Gastrocnemius medialis (tissue), 4 donors: ENCODE measurements around the gene UBAP2.

ENCODE experiments used
- POLR2A ChIP-seq, 2 donors: fragments of 450-650 bp; IDR thresholded peaks; one replicate each; pipeline ENCODE4 v1.6.1; 2017; ENCODE audit warnings: antibody characterized with exemption in 2 of 2, mild to moderate bottlenecking in 2 of 2, moderate library complexity in 2 of 2
- TF ChIP-seq, protein P1 (sequence below), 5 experiments: fragments of 450-650 bp in 3 of 5; fragments of 200-600 bp in 2 of 5; sonication (generic) in 2 of 5; IDR thresholded peaks in 4 of 5; conservative IDR thresholded peaks in 1 of 5; 1 replicate in 4 of 5; 2 replicates in 1 of 5; pipeline ENCODE4 v1.5.1; 2016 to 2019; ENCODE audit warnings: antibody characterized with exemption in 5 of 5, mild to moderate bottlenecking in 3 of 5, moderate library complexity in 3 of 5

- TF ChIP-seq POLR2A (IDR thresholded peaks at IDR 0.05), result no peak
- TF ChIP-seq, protein P1, sequence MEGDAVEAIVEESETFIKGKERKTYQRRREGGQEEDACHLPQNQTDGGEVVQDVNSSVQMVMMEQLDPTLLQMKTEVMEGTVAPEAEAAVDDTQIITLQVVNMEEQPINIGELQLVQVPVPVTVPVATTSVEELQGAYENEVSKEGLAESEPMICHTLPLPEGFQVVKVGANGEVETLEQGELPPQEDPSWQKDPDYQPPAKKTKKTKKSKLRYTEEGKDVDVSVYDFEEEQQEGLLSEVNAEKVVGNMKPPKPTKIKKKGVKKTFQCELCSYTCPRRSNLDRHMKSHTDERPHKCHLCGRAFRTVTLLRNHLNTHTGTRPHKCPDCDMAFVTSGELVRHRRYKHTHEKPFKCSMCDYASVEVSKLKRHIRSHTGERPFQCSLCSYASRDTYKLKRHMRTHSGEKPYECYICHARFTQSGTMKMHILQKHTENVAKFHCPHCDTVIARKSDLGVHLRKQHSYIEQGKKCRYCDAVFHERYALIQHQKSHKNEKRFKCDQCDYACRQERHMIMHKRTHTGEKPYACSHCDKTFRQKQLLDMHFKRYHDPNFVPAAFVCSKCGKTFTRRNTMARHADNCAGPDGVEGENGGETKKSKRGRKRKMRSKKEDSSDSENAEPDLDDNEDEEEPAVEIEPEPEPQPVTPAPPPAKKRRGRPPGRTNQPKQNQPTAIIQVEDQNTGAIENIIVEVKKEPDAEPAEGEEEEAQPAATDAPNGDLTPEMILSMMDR (IDR thresholded peaks at IDR 0.05 in 4 of 5, conservative IDR thresholded peaks at IDR 0.05 in 1 of 5), result no peak
Observed at GRCh38 chr9:33881635-33882034, 167.1 kb downstream of the UBAP2 start.
